PC-3 (cell line): ENCODE data around the gene PTPRA. TPM values are rescaled to one million over a fixed set of nuclear protein-coding genes. Genes with fewer than 3 reads are reported as not detected.

Experiments used
- ATAC-seq: fragments of 200-7000 bp; cut with Tn5 transposase; 2 replicates; pipeline ENCODE4 v1.9.1; 2020; ENCODE audit warnings: mild to moderate bottlenecking, moderate library complexity
- BruUV-seq: library from RNA; stranded (reverse); fragments of 400-500 nt; replicated peaks from 2 replicates; lab custom pipeline; 2021; lab: Mats Ljungman, UMichigan
- CTCF ChIA-PET: fragments of 300-600 bp; sonication (Branson Sonifier 250); formaldehyde crosslinking; loops from one replicate; lab custom pipeline; 2022; ENCODE audit warnings: antibody characterized with exemption; lab: Charles Lee
- POLR2A ChIA-PET: fragments of 300-600 bp; sonication (Branson Sonifier 250); formaldehyde crosslinking; loops from one replicate; lab custom pipeline; 2022; ENCODE audit warnings: antibody characterized with exemption; ENCODE audit not compliant: unreplicated experiment; lab: Charles Lee
- DNase-seq: peaks from one replicate; pipeline ENCODE4 v3.0.0-alpha.2; 2015
- H2AFZ ChIP-seq: fragments of 300-600 bp; sonication (generic); 2 replicates; pipeline ENCODE4 v1.6.0; 2016; ENCODE audit warnings: antibody characterized with exemption, low read length
- H3F3A ChIP-seq: fragments of 300-600 bp; sonication (generic); one replicate; pipeline ENCODE4 v1.6.0; 2017; ENCODE audit warnings: antibody characterized with exemption, low read length, control low read depth, mild to moderate bottlenecking; ENCODE audit not compliant: unreplicated experiment
- H3K27ac ChIP-seq: fragments of 300-600 bp; sonication (generic); 2 replicates; pipeline ENCODE4 v1.5.1; 2016; ENCODE audit warnings: mild to moderate bottlenecking, low read length
- H3K27me3 ChIP-seq: fragments of 300-600 bp; sonication (generic); 2 replicates; pipeline ENCODE4 v1.6.1; 2016; ENCODE audit warnings: low read length, mixed read lengths
- H3K36me3 ChIP-seq: fragments of 300-600 bp; sonication (generic); 2 replicates; pipeline ENCODE4 v1.6.1; 2016; ENCODE audit warnings: low read depth, mixed run types, low read length, mixed read lengths
- H3K4me1 ChIP-seq: fragments of 300-600 bp; sonication (generic); 2 replicates; pipeline ENCODE4 v1.5.1; 2016; ENCODE audit warnings: low read length; ENCODE audit not compliant: insufficient read depth
- H3K4me2 ChIP-seq: fragments of 300-600 bp; sonication (generic); 2 replicates; pipeline ENCODE4 v1.6.0; 2016; ENCODE audit warnings: low read length
- H3K4me3 ChIP-seq: fragments of 300-600 bp; sonication (generic); 2 replicates; pipeline ENCODE4 v1.5.1; 2016; ENCODE audit warnings: mild to moderate bottlenecking, low read length, mixed read lengths
- H3K79me2 ChIP-seq: fragments of 300-600 bp; sonication (generic); 2 replicates; pipeline ENCODE4 v1.6.1; 2017; ENCODE audit warnings: low read length, mixed read lengths
- H3K9ac ChIP-seq: fragments of 300-600 bp; sonication (generic); 2 replicates; pipeline ENCODE4 v1.6.0; 2016; ENCODE audit warnings: mild to moderate bottlenecking, low read length
- H3K9me2 ChIP-seq: fragments of 300-600 bp; sonication (generic); replicated peaks from 2 replicates; pipeline ENCODE4 v1.6.1; 2016; ENCODE audit warnings: mixed run types, low read length, mixed read lengths
- H3K9me3 ChIP-seq: fragments of 300-600 bp; sonication (generic); 2 replicates; pipeline ENCODE4 v1.6.1; 2016; ENCODE audit warnings: low read length, mixed read lengths
- H4K20me1 ChIP-seq: fragments of 300-600 bp; sonication (generic); 2 replicates; pipeline ENCODE4 v1.6.1; 2016; ENCODE audit warnings: low read length, mixed read lengths
- CTCF ChIP-seq: fragments of 300-600 bp; sonication (generic); conservative IDR thresholded peaks from 2 replicates; pipeline ENCODE4 v1.5.1; 2017; ENCODE audit warnings: antibody characterized with exemption, low read depth, mild to moderate bottlenecking, low read length
- EZH2 ChIP-seq: fragments of 300-600 bp; sonication (generic); IDR thresholded peaks from one replicate; pipeline ENCODE4 v1.6.1; 2017; ENCODE audit warnings: antibody characterized with exemption, mild to moderate bottlenecking, low read length; ENCODE audit not compliant: unreplicated experiment
- EZH2phosphoT487 ChIP-seq: fragments of 300-600 bp; sonication (generic); IDR thresholded peaks from 2 replicates; pipeline ENCODE4 v1.6.1; 2018; ENCODE audit warnings: mild to moderate bottlenecking, antibody characterized with exemption, low read length, borderline replicate concordance
- intact Hi-C: fragments of 100-400 bp; cut with micrococcal nuclease; formaldehyde crosslinking; loops from 2 replicates; pipeline ENCODE4 v1.9.0; 2023
- total RNA-seq: library from RNA; depleted of rRNA; stranded (reverse); fragments of >200 nt; gene quantifications from 2 replicates; pipeline ENCODE4 v1.2.3, GENCODE V29; 2014

PTPRA gene
- total RNA-seq, 1 experiment from 2014 or later = 35.0 TPM

- no peak for ATAC-seq
- ChIA-PET CTCF (interaction anchor here (0.7 kb wide), 1 partner anchor 967 kb away, joined by 11 read pairs; no protein-coding TSS in a partner anchor), POLR2A (no interaction called here)
Measured at GRCh38 chr20:2973574-2973973, 100.3 kb downstream of the PTPRA start.

GRCh38 chr20:2978519-2978918 lies 105.2 kb downstream of the PTPRA start:
- no TSS peak for BruUV-seq
- Histone ChIP-seq H4K20me1 (no peaks in the 10 kb centered on the region), H3K9me3 (no peaks in the 10 kb centered on the region), H3K4me1 (no peaks in the 10 kb centered on the region), H3K4me3 (no peak overlapping the region), H3K27me3 (no peaks in the 10 kb centered on the region), H3K27ac (no peak overlapping the region), H3F3A (no peaks in the 10 kb centered on the region), H3K9ac (no peak overlapping the region), H3K9me2 (no peaks in the 10 kb centered on the region), H3K36me3 (no peaks in the 10 kb centered on the region), H3K79me2 (no peaks in the 10 kb centered on the region), H3K4me2 (no peak overlapping the region), H2AFZ (no peak overlapping the region)
- intact Hi-C loops = no loop called here
- ATAC-seq (no peak), DNase-seq (no peak)
- POLR2A ChIA-PET = no interaction called here
- TF ChIP-seq EZH2phosphoT487 = no peak
- no peak for TF ChIP-seq CTCF
- TF ChIP-seq EZH2 = no peak
- CTCF ChIA-PET = no interaction called here

More at GRCh38 chr20:2973574-2973973, 100.3 kb downstream of the PTPRA start:
- Histone ChIP-seq H2AFZ (no peak overlapping the region), H3K9ac (no peak overlapping the region), H3K79me2 (no peaks in the 10 kb centered on the region), H3K9me2 (no peaks in the 10 kb centered on the region), H3K27ac (no peak overlapping the region), H3K36me3 (no peaks in the 10 kb centered on the region), H3K27me3 (no peaks in the 10 kb centered on the region), H3K4me3 (no peak overlapping the region), H3K4me2 (no peak overlapping the region), H4K20me1 (no peaks in the 10 kb centered on the region), H3K4me1 (no peaks in the 10 kb centered on the region), H3K9me3 (no peaks in the 10 kb centered on the region), H3F3A (no peaks in the 10 kb centered on the region)
- TF ChIP-seq EZH2phosphoT487 = no peak
- TF ChIP-seq EZH2 = no peak
- TF ChIP-seq CTCF = no peak
- no TSS peak for BruUV-seq
- intact Hi-C loops = no loop called here
- no peak for DNase-seq

- Histone ChIP-seq H3K9me3 (no peaks in the 10 kb centered on the region), H3K36me3 (peaks cover 3% of the 10 kb centered on the region; the same call in 1 of the 2 replicates), H3K9me2 (no peaks in the 10 kb centered on the region), H3K9ac (no peak overlapping the region), H3K79me2 (no peaks in the 10 kb centered on the region), H3K4me2 (no peak overlapping the region), H4K20me1 (no peaks in the 10 kb centered on the region), H3K27me3 (no peaks in the 10 kb centered on the region), H2AFZ (no peak overlapping the region), H3K4me3 (no peak overlapping the region), H3K27ac (no peak overlapping the region), H3K4me1 (peaks cover 16% of the 10 kb centered on the region), H3F3A (no peaks in the 10 kb centered on the region)
- ChIA-PET POLR2A (no interaction called here), CTCF (no interaction called here)
- no TSS peak for BruUV-seq
- ATAC-seq = no peak
- TF ChIP-seq CTCF (no peak), EZH2 (no peak), EZH2phosphoT487 (no peak)
- no peak for DNase-seq
- intact Hi-C loops = no loop called here
Measured at GRCh38 chr20:2981646-2982045, 108.4 kb downstream of the PTPRA start.
